Ovary (tissue), 3 donors: ENCODE results near the gene MED12.

Source experiments
- CTCF ChIP-seq, 3 donors: fragments of 450-650 bp in 2 of 3; fragments of 200-600 bp in 1 of 3; IDR thresholded peaks; one replicate each; pipeline versions ENCODE4 v1.5.1 to v1.8.0; 2016 to 2022; ENCODE audit warnings: antibody characterized with exemption in 3 of 3, mild to moderate bottlenecking in 1 of 3
- EP300 ChIP-seq: sonication (generic); formaldehyde crosslinking; IDR thresholded peaks from one replicate; pipeline ENCODE4 v1.6.1; 2017; ENCODE audit warnings: antibody characterized with exemption
- POLR2A ChIP-seq: fragments of 450-650 bp; IDR thresholded peaks from one replicate; pipeline ENCODE4 v1.6.1; 2017; ENCODE audit warnings: antibody characterized with exemption, mild to moderate bottlenecking, moderate library complexity
- donor health status: DM: no; HTN: no; CAD: no.

- TF ChIP-seq CTCF (IDR thresholded peaks at IDR 0.05) (no peak), POLR2A (no peak), EP300 (no peak)
Measured at GRCh38 chrX:71100581-71101505, 17.6 kb upstream of the MED12 start.
